ENCODE results near the gene MISP.
A peak's percentile ranks its signal among the peaks of the same experiment; 100 is the strongest.

Gene MISP

DNA sequence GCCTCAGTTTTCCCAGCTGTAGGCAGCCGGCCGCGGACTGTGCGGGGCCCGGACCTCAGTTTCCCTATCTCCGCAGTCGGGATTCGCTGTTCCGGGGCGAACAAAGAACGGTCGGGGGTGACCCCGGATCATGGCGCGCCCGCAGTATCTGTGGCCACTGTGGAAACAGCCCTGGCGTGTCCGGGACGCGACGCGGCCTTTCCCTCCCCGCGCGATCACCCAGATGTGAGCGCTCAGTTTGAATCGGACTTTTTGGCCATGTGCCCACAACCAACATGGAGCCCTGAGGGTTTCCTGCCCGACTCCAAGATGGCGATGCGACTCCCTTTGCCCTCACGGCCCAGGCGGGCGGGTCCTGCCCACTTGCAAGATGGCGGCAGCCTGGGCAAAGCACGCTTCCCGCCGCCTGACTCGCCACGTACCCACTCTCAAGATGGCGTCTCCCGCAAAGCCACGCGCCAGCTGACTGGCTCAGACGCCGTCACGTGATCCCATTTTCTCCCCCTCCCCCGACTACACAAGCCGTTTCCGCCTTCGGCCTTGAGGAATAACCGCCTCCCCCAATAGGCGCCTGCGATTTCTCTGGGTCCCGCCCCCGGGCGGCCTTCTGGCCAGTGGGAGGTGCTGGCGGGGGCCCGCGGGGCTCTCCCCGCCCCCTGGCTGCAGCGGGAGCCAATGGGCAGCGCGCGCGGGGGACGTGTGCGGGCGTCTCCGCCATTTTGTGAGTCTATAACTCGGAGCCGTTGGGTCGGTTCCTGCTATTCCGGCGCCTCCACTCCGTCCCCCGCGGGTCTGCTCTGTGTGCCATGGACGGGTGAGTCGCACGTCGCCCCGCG, 46.0 kb downstream of the MISP start, which contains the start of gene PTBP1:
TSS of gene PTBP1 (plus strand) at position 761 of the 836 bp plus-strand sequence. CDS start at position 807, 46 bp downstream.
- DNase-seq (ENCODE audit: low spot score), result peak; percentile 96

DNA sequence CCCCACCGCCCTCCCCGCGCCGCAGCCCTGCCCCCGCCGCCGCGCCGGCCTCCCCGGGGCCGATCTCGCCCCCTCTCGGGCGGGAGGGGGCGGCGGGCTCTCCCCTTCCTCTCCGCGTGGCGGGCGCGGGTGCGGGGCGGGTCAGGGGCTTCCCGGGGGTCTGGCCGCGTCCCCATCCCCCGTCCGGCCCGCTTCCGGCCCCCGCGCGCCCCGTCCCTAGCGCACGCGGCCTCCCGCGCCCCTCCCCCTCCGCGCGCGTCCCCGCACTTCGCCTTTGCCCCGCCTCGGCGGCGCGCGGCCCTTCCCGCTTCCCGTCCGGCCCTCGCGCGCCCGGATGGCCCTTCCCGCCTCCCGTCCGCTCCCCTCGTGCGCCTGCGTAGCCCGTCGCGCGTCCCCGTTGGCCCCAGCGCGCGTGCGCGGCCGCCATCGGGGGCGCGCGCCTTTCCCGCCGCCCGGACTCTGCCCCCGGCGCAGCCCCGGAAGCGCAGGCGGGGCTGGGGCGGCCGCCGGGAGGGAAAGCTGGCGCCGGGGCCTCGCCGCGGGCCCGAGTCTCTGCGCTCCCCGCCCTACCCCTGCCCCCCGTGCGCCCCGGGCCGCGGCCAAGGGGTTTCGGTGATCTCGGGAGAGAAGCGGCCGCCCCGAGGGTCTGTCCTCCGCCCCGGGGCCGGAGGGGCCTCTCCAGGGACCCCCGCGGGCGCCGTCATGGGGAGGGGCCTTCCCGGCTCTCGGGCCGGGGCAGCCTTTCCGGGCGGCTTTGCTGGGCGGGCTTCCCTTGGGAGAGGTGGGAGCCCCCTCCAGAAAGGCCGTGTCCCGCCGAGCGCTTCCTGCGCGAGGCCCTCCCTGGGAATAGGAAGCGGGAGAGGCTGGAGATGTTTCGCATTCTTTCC, 46.9 kb downstream of the MISP start:
- DNase-seq (ENCODE audit: low spot score), result peak; percentile 91

DNA sequence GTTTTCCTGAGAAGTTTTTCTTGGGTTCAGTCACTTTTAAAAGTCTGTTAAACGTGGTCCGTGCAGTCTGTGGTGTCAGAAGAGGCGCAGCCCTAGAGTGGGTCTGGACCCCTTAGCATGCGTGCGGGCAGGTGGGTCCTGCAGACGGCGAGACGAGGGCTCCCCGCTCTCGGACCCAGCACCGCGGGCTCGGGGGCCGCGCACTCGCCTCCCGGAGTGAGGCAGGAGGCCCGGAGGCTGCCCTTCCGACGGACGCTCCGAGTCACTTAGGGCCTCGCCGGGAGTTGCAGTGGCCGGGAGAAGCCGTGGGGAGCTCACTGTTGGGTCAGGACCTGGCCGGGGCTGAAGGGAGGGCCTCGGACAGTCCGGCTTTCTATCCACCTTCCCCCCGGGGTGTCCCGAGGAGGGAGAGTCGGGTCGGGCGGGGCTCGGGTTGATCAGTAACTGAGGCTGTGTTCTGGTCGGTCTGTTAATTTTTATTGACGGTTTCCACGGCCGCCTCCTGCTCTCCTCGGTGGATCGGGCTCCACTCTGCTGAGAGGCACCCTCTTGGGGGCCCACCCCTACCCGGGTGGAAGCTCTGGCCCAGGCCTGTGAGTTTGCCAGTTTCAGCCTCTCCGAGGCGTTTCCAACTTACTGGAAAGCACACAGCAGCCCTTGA, 47.6 kb downstream of the MISP start:
- DNase-seq (ENCODE audit: low spot score), result no peak

DNA sequence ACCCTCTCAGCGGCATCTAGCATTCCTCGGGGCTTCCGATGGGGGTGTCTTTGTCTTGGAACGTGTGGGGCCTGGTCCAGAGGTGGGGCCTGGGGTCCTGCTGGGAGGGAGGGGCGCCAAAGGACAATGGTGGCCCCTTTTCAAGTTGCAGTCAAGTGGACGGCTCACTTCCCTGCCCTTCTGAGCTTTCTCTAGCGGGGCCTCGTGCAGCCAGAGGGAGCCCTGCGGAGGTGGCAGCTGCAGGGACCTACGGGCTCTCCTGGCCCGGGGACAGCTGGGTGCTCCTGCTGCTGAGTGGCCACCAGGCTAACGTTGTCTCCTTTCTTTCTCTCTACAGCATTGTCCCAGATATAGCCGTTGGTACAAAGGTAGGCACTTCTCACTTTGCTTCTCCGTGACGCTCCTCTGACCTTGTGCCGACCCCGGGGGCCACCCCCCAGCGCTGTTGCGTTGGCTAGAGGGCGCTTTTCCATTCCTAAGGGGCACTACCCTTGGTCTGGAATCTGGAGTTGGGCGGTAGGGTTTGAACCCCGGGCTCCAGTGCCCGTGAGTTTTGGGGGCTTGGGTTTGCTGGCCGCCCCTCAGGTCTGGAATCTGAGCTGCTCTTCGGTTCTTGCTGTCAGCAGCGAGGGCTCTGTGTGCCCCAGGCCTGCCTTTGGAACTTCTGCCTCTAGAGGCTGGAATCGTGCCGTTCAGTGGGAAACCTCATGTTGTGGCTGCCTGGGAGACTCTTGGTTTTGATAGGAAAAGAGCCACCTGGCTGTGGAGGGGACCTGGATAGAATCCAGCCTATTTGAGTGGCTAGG, 48.4 kb downstream of the MISP start:
- DNase-seq (ENCODE audit: low spot score), result no peak

DNA sequence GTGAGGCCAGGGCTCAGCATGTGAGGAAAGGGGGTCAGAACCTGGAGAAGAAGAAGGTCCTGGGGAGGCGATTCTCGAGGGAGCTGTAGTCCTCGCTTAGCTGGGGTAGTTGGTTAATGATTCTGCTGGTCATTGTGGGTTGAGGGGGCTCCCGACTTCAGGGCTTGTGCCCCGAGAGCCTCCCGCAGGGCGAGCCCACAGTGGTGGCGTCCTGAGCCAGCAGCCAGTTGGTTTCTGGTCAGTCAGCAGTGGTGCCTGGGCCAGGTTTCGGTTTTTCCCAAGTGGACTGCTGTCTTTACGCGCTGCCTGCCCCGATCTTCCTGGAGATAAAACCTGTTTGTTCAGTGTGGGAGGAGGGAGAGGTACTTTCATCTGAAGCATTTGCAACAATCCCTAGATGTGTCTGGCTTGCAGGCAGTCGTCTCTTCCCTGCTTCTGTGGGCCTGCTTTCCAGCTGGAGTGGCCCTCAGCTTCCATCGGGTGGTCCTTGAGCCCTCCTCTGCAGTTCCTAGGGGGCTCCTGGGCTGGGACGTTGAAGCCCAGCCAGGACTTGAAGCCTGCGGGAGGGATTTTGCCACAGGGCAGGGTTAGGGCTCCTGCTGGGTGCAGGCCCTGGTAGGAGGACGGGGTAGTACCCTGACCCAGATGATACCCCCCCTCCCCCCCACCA, 49.6 kb downstream of the MISP start:
- no peak for DNase-seq (ENCODE audit: low spot score)

DNA sequence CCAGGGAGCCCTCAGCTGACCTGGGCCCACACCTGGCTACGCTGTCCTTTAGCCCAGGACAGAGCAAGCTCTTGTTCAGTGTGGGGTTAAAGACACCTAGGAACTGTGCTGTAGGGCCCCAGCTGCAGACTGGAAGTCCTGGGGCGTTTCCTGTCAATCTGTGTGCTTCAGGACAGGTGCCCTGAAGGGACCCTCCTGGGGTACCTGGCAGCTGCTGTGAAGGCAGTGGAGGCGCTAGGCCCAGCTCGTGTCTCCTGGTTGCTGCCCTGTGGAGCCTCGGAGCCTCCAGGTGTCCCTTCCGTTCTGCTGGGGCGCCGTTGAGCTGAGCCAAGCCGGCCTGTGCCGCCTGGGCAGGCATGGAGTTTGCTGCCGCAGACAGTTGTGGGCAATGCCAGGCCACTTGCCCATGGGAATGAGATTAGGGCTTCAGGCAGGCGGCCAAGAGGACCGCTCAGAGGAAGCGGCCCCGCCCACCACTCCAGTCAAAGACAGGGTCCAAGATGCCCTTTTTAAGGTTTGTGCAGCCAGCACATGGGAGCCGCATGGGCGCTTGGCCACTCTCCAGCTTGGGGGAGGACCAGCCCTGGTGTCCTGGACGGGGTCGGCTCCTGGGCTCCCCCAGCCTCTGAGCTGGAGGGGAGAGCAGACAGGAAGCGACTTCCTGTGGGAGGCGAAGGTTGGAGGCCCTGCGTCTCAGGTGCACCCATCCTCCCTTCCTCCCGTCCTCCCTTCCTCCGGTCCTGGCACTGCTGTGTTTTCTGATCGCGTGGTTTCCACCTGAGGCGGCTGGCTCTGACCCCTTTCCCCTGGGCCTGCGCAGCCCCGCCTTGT, 50.3 kb downstream of the MISP start:
- no peak for DNase-seq (ENCODE audit: low spot score)

DNA sequence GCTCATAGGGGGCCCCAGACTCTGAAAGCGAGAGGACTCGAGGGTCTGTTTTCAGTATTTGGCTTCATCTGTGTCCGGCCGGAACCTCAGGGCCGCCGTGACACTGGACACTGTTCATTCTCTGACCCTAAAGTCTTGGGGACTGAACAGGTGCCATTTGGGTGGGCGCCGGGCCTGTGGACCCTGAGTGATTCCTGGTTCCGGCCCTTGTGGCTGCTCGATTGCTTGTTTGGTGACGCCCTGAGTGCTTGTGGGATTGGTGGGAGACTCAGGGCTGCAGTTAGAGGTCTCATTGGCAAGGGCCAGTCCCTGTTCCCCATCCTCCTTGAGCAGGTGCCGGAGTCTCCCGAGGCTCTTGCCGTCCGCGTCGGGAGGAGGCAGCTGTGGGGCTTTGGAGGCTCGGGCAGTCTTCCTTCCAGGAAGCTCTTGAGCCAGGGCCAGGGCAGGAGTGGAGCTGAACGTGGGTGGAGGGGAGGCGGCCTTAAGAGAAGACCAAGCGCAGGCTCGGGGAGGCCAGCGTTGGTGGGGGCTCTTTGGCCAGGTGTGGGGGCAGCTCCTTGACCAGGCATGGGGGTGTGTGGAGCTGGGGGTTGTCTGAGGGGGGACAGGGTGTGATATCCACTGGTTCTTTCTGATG, 51.1 kb downstream of the MISP start:
- DNase-seq (ENCODE audit: low spot score), result no peak

DNA sequence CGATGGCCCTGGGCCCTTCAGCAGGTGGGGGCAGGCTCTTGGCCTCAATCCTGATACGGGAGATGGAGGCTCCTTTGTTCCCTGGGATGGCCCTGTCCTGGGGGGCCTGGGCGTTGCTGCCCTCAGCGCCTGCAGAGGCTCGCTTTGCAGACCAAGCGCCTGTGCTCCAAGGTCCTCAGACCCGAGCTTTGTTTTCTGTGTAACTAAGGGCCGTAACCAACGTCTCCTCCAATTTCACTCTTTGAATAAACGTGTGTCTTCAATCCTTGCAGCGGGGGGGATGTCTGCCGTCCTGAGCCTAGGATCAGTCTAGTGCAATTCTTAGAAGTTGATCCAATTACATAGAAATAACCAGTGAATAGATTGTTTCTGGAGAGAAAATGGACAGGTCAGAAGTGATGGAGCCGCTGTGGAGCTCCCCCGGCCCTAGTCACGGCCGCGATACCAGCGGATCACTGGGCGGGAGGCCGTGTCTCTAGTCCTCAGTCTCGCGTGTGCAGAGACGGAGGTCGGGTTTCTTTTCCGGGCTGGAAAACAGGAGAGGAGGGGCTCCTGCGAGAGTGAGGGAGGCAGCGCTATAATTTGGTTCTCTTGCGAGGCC, 51.7 kb downstream of the MISP start:
- DNase-seq (ENCODE audit: low spot score), result no peak

DNA sequence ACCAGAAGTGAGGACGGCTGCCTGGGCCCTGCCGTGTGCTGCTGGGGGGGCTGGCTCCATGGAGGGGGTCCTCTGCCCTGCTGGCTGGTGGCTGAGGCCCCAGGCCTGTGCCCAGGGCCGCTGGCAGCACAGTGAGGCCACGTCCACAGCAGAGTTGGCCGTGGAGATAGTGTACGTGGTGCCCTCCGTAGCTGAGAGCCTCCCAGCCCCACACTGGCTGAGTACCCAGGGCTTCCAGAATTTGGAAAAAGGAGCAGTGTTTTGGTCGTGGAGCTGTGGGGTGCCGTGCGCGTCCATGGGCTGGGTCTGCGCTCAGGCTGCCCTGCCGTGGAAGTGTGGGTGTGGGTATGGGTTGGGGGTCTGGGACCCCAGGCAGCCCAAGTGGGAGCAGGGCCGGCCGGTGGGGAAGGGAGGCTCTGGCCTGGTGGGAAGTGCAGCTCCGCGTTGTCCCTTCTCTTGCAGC, 52.2 kb downstream of the MISP start:
- no peak for DNase-seq (ENCODE audit: low spot score)

DNA sequence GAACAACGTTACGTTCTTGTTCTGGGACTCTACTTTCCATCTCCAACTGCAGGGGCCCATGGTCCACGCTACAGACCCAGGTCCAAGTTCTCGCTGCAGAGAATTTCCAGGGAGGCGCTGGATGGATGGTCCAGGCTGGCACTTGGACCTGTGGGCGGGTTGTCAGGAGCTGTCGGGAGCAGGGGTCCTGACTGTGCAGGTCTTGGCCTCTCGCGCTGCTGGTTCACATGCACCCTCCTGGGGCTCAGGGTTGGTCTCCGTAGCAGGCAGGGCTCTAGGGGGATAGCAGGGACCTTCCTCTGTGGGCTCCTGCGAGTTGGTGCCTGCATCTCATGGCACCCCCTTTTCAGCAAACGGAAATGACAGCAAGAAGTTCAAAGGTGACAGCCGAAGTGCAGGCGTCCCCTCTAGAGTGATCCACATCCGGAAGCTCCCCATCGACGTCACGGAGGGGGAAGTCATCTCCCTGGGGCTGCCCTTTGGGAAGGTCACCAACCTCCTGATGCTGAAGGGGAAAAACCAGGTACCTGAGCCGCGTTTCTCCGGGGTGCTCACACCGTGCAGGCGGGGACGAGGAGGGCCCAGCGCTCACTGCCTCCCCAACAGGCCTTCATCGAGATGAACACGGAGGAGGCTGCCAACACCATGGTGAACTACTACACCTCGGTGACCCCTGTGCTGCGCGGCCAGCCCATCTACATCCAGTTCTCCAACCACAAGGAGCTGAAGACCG, 52.9 kb downstream of the MISP start:
- DNase-seq (ENCODE audit: low spot score), result no peak

DNA sequence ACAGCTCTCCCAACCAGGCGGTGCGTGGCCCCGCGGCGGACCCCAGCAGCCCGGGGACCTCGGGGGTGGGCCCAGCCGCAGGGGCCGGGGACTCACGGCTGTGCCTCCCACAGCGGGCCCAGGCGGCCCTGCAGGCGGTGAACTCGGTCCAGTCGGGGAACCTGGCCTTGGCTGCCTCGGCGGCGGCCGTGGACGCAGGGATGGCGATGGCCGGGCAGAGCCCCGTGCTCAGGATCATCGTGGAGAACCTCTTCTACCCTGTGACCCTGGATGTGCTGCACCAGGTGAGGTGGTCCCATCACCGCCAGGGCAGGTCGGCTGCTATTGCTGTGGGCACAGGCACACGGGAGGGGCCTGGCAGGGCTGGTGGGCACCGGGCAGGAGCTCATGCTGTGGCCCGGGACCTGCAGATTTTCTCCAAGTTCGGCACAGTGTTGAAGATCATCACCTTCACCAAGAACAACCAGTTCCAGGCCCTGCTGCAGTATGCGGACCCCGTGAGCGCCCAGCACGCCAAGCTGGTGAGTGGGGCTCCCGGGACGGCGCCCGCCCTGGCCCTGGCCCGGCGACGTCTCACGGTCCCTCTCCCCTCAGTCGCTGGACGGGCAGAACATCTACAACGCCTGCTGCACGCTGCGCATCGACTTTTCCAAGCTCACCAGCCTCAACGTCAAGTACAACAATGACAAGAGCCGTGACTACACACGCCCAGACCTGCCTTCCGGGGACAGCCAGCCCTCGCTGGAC, 53.7 kb downstream of the MISP start:
- no peak for DNase-seq (ENCODE audit: low spot score)

DNA sequence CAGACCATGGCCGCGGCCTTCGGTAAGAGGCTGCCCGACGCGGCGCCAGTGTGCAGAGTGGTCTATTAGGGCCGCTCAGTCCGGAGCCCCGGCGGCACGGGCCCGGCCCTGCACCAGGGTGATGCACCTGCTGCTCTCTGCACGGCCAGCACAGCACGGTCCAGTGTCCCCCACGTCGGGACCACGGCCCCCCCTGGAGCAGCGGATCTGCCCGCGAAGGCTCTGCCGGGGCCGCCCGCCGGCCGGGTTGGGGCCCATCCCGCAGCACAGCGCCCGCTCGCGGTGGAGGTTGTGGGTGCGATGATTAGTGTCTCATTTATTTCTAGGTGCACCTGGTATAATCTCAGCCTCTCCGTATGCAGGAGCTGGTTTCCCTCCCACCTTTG, 54.2 kb downstream of the MISP start:
- DNase-seq (ENCODE audit: low spot score), result no peak

DNA sequence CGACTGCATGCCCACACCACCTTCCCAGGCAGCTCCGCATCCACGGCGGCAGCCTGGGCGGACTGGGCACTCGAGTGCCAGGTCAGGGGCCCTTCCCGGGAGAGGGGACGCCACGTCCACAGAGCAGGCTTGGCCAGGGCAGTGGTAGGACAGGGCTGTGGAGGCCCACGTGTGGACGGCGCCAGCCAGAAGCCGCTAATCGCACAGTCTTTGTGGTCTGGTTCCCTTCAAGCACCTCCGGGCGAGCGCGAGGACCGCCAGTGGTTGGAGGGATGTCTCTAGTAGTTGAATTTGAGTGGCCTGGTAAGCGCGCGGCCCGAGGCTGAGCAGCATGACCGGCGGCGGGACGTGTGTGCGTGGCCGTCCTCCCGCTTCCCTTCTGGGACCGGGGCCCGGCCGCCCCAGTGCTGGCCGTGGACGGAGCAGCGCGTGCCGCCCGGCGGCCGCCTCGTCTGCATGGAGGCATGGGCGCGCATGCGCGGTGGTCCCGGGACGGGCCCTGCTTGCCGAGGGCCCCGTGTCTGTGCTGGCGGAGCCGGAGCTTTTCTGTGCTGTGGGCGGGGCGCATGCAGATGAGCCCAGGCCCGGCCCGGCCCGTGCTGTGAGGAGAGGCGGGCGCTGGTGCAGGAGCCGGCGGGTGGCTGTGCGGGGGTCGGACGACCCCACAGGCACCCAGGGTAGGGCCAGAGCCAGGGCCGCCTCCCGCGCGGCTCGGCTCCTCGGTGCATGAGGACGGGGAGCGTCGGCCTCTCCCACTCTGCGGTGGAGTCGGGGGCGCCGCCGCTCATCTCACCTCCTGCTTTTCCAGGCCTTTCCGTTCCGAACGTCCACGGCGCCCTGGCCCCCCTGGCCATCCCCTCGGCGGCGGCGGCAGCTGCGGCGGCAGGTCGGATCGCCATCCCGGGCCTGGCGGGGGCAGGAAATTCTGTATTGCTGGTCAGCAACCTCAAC, 55.0 kb downstream of the MISP start:
- DNase-seq (ENCODE audit: low spot score), result no peak

DNA sequence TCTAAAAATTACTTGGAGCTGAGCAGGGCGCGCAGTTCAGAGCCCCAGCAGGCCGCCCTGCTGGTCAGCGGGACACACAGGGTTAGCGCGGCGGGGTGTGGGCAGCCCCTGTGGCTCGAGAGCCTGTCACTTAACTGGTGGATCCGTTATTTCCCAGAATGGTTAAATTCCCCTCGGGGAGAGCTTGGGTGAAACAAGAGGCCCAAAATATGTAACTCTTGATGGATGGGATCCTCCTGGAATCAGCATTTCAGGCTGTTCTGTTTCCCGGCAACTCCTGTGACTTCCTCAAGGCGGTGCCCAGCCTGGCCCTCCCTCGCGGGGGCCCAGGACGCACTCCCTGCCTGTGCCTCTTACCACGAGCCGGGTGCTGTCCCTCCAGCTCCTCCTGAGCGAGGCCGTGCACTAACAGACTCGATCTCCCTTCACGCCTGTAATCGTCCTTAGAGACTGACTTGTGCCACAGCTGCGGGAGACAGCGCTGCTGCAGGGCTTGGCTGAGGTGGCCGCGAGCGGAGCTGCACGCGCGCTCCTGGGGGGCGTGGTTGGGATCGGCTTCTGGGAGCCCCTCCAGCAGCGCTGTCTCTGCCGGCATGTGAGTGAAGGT, 56.0 kb downstream of the MISP start:
- DNase-seq (ENCODE audit: low spot score), result no peak

DNA sequence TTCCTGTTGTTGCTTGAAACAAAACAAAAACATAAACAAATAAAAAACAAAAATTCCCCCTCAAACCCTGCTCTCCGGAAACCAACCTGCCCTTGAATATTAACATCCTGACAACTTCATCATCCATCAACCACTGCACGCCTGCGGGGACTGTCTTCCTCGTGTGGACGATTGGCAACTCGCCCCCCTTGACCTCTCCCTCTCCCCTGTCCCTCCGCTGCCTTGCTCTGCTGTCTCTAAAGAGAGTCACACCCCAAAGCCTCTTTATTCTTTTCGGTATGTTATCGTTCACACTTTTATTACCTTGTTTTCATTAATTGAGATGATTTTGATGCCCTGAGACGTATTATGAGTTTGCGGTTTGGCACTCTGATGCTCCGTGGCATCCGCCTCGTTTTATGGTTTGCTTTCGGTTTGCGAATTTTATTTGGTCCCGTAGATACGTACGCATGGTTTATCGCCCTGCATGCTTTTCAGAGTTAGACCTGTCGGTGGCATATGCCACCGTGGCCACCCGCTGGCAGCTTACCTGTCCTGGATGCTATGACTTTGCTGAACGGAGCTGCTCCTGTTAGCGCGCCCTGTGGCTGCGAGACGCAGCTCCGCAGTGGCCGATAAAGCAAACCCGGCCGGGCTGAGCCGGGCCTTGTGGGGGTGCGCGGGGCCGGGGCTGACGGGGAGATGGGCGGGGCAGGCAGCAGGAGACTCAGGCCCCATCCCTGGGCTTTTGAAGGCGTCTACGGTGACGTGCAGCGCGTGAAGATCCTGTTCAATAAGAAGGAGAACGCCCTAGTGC, 56.9 kb downstream of the MISP start:
- no peak for DNase-seq (ENCODE audit: low spot score)
